GM20000 (cell line): ENCODE results near the gene ESPNL.

Experiments used
- DNase-seq: peaks from one replicate; pipeline ENCODE4 v3.0.0; 2012; ENCODE audit warnings: low spot score
- CTCF ChIP-seq: IDR thresholded peaks from 2 replicates; pipeline ENCODE4 v1.5.1; 2012; ENCODE audit warnings: mild to moderate bottlenecking, control low read depth; ENCODE audit errors: extremely low read depth, missing control alignments

Gene ESPNL

GRCh38 chr2:238106339-238106697 lies 6.2 kb downstream of the ESPNL start:
- no peak for TF ChIP-seq CTCF
- DNase-seq, result no peak

- peak; percentile 70 for DNase-seq
Observed at GRCh38 chr2:238106698-238107524, 6.8 kb downstream of the ESPNL start.

GRCh38 chr2:238107525-238108422 lies 7.6 kb downstream of the ESPNL start:
- TF ChIP-seq CTCF, result no peak
- peak; percentile 85 for DNase-seq

More at GRCh38 chr2:238106698-238107524, 6.8 kb downstream of the ESPNL start:
- TF ChIP-seq CTCF, result peak; percentile 19

DNA sequence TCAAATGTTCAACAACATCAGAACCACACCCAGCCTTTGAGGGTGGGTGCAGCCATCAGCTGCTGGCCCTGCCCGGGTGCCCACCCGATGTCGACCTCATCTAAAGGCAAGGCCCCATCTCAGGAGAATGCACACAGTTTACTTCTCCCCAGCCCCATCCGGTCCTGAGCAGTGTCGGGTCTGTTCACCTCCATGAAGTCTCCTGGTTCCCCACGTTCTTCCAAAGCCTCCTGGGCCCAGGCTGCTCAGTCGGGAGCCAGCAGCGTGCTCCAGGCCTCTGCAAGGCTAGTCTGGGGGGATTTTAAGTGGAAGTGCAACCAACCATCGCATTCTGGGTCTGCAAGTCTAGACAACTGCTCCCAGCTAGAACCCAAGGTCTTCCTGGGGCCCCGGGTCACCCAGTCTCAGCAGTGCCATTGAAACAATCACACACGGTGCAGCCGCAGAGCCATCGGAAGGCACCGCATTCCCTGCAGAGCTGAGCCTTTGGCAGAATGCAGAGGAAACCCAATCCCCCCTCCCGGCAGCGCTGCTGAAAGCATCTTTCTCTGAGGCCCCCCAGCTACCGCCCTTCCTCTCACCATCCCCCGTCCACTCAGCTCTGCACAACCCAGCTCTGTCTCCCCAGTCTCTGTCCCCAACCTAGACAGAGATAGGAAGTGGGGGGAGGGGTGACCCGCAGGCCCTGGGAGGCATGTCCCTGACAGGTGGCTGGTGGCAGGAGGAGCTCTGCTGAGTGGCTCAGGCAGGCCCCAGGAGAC lies 8.5 kb downstream of the ESPNL start:
- peak; percentile 67 for DNase-seq
- no peak for TF ChIP-seq CTCF

DNA sequence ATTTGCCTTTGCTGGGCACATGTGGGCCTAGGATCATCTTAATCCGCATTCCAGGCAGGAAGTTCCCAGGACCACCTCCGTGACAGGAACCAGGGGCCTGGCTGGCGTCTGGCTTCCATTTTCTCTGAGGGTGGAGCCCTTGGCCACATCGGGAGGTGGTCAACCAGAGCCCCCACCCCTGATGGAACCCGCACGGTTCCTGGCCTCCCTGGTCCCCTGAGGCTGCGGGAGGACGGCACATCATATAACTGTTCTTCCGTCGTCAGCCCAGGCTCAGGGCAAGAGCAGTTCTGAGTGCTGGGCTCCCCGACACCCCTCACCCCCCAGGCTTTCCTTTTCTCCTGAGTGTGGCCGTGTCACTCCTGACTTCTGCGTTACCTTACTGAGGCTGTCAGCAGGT lies 13.5 kb downstream of the ESPNL start:
- no peak for DNase-seq
- TF ChIP-seq CTCF, result no peak

GRCh38 chr2:238114331-238114841 lies 14.2 kb downstream of the ESPNL start:
- DNase-seq, result no peak
- no peak for TF ChIP-seq CTCF
